HG03196 (cell line): ENCODE results near the gene SCUBE1.

Experiments
- ATAC-seq: cut with Tn5 transposase; IDR thresholded peaks from one replicate; pipeline ENCODE4 v1.9.1; 2021; ENCODE audit not compliant: unreplicated experiment

SCUBE1 gene

DNA sequence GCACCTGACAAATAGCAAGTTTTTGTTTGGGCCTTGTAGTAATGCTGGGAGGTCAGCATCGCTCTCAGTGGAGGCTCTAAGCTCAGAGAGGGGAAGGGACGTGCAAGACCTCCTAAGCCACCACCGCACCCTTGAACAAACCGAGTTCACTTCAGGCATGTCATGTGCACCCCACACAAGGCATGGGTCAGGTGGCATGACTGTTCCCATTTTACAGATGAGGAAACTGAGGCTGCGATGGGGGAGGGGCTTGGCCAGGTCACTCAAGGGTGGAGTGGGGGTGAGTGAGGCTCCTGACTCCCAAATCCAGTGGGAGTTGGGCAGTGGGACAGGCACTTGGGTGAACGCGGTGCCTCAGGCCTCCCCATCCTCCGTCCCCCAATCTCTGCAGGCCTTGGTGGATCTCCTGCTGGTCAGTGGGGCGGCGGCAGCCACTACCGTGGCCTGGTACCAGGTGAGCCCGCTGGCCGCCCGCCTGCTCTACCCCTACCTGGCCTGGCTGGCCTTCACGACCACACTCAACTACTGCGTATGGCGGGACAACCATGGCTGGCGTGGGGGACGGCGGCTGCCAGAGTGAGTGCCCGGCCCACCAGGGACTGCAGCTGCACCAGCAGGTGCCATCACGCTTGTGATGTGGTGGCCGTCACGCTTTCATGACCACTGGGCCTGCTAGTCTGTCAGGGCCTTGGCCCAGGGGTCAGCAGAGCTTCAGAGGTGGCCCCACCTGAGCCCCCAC is 180.6 kb downstream of the SCUBE1 start:
- no peak for ATAC-seq

DNA sequence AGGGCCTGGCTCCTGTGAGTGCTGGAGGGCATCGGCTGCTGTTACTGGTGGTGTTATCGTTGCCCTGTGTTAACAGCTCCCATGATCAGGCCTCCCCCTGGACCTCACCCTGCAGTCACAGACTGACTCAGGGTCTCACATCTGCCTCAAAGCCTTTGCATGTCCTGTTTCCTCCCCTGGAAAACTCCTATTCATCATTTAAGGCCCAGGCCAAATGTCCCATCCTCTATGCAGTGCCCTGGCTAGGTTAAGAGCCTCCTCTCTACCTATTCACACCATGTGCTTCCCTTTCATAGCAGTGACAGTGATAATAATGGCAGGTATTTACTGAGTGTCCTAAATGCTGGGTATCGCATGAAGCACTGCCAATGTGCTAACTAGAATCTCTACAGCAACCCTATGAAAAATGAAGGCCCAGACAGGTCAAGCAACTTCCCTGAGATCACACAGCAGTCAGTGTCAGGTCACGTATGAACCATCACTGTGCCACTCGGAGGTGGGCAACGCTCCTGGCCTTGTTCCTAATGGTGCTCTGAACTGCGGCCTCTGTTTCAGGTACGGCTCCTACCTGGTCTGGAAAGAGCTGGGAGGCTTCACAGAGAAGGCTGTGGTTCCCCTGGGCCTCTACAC is 182.6 kb downstream of the SCUBE1 start:
- ATAC-seq = no peak

DNA sequence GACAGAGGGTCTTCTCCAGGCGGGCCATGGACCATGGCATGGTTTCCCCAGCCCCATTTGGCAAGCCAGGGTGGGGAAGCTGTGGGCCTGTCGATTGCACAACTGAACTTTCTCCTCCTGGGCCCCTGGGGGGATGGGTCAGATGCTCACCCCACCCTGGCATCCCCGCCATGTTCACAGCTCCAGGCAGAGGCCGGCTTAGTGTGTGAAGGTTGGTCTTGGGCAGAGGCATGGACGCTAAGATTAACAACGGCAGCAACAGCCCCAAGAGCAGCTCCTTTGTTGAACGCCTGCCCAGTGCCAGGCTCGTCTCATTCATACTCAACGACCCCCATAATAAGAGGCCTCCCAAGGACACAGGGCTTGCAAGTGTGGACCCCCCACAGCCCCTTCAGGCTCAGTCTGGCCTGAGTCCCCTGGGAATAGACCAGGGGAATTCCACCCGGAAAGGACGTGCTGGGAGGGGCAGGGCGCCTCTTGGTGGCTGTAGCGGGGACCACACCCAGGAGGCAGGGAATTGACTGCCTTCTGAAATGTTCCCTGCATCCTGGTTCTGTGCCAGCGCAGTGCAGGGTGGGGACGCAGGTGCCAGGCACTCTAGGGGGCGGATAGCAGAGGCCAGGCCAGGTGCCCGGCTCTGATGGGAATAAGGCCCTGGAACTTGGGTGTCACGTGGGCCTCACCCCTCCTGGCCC is 183.5 kb downstream of the SCUBE1 start:
- no peak for ATAC-seq

DNA sequence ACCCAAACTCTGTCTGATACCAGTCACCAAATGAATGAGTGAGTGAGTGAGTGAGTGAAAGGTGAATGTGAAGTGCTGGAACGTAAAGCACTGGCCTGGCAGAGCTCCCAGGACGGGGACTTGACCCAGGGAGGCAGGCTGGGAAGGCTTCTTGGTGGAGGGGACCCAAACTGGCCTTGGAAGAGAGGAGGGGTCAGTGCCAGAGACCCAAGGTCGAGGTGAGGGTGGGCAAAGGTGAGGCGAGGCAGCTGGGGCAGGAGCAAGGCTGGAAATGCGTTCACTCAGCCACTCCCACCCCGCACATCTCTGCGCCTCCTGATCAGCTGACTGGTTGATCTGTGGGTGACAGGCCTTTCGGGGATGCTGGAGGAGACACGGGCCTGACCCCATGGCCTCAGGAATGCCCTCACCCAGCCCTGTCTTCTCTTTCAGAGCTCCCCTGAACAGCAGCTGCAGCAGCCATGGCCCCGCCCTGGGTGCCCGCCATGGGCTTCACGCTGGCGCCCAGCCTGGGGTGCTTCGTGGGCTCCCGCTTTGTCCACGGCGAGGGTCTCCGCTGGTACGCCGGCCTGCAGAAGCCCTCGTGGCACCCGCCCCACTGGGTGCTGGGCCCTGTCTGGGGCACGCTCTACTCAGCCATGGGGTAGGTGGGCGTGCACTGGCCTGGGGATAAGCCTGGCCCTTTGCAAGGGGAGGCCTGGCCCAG is 184.2 kb downstream of the SCUBE1 start:
- no peak for ATAC-seq

DNA sequence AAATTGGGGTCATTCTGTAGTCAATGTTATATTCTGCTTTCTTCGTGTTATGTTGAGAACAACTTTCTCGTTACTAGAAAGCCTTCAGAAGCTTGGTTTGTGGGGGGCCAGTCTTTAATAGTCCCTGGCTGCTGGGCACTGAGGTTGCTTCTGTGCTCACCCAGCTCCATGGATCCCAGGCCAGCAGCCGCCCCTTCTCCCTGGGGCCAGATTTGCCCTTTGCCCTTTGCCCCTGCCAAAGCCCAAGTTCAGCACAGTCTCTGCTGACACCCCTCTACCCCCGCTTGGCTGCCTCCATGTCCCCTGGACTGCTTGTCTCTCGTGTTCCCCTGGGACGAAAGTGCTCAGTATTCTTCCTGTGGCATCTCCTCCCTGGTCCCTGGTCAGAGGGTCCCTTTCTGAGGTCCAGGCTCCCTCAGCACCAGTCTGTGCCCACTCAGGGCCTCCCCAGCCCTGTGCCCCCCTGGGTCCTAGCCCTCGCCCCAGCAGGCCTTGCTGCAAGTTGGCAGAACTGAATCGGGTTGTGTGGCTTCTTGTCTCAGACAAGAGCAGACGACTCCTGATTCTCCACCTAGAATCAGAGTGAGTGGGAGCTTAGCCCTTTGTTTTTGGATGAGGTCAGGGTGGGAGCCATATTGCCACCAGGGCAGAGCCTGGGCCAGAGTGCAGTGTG is 185.2 kb downstream of the SCUBE1 start:
- no peak for ATAC-seq

DNA sequence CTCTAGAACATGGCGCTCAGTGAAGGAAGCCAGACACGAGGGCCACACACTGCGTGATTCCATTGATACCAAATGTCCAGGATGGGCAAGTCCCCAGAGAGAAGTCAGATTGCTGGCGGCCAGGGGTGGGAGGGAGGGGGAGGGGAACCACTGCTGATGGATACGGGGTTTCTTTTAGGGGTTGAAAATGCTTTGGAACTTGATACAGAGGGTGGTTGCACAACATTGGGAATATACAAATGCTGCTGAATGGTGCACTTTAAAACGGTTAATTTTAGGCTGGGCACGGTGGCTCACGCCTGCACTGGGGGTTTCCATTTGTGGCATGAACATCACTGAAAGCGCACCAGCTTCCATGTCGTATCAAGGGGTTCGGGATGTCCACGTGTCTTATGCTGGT is 186.8 kb downstream of the SCUBE1 start:
- no peak for ATAC-seq

DNA sequence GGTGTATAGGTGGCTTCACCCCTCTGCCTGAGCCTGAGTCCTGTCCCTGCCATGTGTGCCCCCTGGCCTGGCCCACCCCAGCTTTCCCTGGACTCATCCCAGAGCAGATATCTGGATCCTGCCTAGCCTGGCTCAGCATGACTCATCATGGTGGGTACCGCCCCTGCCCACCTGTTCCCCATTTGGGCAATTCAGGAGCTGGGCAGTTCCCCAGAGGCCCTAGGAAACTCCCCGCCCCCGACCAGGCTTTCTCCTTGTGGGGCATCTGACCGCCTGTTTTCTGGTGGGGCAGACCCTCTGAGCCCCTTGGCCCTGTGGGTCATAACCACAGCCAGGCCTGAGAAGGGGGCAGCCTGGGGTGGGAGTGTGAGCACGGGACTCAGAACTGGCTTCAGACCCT is 187.4 kb downstream of the SCUBE1 start:
- ATAC-seq = no peak

DNA sequence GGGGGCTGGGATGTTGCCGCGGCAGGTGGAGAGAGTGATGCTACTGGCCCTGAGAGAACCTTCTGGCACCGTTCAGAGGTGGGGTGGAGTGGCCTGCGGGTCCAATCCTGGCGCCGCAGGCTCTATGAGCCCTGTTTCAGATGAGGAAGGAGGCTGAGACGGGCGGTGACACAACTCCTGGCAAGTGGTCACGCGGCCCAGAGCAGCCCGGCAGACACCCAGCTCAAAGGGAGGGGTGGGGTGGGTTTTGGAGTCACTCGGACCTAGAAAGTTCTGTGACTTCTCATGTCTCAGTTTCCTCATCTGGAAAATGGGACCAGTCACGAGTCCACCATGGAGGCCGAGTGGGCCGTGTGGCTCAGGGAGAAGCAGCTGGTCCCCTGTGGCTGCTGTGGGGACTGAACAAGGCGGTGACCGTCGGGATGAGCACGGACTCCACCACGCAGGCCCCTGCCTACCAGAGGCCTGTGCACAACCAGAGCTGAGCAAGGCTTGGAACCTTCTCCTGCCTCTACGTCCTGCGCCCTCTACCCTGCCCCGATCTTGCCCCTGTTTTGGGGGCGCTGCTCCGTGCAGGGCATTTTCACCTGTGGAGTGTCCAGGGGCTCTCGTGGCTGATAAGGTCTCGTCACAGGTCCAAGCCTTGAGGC is 188.2 kb downstream of the SCUBE1 start:
- ATAC-seq = no peak

DNA sequence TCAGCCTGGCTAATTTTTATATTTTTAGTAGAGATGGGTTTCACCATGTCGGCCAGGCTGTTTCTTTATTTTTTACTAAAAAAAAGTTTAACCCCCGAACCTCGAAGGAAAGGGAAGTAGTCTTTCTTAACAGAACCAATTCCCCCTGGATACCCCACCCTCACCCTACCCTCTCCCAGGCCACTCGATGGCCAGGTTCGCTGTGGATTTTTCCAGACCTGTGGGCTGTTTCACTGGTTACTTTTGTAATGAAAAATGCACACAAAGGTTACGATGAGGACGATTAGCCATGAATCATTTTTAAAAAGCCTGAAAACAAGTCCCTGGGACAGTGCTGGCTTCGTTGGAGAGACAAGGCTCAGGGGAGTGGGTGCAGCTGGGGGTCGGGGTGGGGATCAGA is 189.3 kb downstream of the SCUBE1 start:
- no peak for ATAC-seq

DNA sequence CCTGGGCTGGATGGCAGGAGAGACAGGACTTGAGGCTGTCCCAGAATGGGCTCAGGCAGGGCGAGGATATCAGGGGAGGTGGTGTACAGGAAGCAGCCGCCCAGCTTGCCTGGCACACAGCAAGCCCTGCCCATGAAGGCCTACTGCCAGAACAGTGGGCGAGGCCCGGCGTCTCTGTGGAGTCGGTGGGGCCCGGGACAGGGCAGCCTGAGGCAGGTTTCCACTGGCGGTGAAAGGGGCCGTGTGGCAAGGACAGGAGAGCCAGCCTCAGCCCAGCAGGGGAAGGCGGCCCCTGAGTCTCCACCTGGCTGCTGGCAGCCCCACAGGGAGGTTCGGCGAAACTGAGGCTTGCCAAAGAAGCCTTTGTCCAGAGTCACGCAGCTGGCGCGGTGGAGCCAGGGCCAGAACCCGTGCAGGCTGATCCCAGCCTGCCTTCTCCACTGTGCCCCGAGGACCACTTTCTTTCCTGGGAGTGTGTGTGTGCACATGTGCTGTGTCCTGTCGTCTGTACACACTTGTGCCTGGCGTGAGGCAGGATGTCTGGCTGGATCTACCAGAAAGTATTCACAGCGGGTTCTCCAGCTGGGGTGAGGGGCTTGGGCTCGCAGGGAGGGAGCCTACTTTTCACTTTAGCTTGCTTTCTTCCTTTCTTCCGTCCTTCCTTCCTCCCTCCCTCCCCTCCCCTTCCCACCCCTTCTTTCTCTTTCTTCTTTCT is 190.7 kb downstream of the SCUBE1 start:
- ATAC-seq = no peak

DNA sequence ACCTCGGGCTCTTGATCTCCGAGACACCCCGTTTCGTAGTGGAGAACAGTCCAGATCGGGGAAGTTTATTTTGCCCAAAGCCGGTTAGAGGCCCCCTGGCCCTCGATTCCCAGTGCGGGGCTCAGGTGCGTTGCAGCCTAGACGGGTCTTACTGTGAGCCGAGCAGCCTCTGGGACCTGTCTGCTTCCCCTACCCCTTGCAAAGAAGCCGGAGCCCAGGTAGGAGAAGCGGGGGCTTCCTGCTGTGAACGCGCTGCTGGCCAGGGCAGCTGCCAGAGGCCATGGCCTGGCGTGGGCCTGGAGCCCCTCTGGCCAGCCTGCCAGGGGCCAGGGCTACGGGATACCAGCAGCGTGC is 191.2 kb downstream of the SCUBE1 start:
- ATAC-seq = no peak

DNA sequence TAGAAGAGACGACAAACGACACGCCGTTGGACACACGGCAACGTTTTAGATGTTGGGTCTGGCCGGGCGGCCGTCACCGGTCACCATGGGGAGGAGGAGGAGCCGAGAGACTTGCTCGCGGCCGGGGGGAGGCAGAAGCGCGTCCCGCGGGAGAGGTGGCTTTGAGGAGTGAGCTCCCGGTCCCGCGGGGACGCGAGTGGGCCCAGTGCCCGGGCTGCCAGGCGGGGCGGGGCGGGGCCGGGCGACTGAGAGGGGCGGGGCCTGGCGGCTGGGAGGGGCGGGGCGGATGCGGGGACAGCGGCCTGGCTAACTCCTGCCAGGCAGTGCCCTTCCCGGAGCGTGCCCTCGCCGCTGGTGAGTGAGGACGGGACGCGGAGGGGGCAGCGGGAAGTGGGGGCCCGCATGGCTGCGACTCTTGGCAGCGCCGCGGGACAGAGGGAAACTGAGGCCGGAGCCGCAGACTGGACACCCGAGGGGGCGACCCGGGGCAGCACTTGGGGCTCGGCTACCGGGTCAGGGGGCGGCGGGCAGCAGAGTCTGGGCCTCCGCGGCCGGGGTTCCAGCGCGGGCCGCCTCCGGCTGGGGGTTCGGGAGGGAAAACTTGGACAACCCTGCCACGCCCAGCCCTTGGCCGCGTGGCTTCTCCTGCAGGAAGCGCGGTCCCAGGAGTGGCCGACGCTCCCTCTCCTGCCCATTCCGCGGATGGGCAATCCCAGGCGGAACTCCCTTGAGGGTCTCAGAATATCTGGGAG is 191.7 kb downstream of the SCUBE1 start, which contains the start of gene TSPO:
TSPO (plus strand) TSS at position 309 of the 752 bp plus-strand sequence. CDS start 7,680 bp downstream, outside the sequence.
- no peak for ATAC-seq

DNA sequence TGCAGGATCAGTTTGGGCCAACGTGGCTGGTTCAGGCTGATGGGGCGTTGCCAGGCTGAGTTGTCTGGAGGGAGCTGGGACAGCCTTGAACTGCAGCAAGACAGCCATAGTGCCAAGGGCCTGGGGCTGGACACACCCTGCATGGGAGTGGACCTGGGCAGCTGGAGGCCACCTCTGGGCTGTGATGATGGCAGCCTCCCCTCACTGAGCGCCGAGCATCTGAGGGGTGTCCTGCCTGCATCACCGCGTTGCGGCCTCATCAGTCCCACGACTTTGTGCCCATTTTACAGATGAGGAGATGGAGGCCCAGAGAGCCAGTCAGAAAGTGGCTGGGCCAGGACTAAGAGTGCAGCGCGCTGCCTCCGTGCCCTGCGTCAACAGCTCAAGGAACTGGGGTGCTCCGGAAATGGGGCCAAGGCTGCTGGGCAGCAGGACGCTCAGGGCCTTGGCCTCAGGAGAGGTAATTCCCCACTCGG is 192.4 kb downstream of the SCUBE1 start:
- no peak for ATAC-seq

DNA sequence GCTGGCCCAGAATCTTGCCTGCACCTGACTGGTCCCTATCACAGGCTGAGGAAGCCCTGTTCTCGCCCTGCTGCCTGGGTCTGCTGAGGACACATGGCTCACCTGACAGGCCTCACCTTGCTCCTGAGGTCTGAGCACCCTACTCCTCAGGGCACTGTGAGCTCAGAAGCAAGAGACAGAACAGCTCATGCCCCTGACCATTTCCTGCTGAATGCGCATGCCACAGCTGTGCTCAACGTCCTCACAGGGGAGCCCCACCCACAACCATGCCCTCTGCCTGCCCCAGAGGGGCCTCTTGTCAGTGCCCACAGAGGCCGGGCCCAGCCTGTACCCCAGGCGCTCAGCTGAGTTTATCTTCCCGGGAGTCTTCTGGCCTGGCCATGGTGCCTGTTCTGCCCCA is 194.6 kb downstream of the SCUBE1 start:
- no peak for ATAC-seq

DNA sequence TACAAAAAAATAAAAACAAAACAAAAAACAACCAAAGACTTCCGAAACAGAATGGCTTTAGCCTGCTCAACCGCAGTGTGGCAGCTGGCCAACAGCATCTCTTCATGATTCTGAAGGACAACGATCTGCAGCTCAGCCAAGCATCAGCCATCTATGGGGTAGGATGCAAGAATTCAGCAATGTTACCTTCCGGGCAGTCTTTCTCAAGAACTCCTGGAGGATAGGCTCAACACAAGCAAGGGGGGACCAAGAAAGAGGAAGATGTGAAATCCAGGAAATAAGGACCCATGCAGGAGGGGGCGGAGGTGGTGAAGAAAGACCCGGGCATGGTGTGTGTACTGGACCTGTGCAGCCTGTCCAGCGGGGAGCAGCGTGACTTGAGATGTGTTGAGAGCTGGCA is 195.4 kb downstream of the SCUBE1 start:
- no peak for ATAC-seq
